ENCODE results near the gene GRAP. TPM values are rescaled to one million over a fixed set of nuclear protein-coding genes. Genes with fewer than 3 reads are reported as not detected.

Gene GRAP
- total and polyA plus RNA-seq, 10 of the 15 experiments (the other 5 are each of a cell fraction or from before 2014, with no cell fraction given): 0.58 to 78.3 (median 36.6) TPM

DNA sequence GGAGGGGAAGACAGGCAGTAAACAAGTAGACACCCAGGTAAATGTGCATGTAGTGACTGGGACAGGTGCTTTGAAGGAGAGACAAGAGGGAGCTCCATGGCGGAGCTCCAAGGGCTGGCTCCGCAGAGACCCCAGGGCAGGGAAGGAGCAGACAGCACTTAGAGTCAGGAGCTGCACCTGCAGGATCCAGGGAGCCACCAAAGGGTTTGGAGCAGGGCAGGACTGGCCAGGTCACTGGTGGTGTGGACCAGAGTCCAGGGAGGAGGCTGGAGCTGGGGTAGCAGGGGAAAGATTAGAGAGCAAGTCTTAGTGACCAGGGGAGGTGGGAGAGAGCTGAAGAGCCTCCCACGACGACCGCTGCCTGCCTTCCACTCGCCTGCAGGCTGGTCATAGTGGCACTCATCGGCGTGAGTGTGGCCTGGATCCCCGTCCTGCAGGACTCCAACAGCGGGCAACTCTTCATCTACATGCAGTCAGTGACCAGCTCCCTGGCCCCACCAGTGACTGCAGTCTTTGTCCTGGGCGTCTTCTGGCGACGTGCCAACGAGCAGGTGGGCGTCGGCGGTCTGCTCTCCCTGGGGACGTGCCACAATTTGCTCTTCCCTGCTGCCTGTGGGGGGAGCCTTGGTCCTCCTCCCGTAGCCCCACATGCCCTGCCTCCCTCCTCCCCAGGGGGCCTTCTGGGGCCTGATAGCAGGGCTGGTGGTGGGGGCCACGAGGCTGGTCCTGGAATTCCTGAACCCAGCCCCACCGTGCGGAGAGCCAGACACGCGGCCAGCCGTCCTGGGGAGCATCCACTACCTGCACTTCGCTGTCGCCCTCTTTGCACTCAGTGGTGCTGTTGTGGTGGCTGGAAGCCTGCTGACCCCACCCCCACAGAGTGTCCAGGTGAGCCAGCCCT is 27.5 kb downstream of the GRAP start (continued):
- TF ChIP-seq BCLAF1 (IDR thresholded peaks at IDR 0.05) (no peak), ZBED1 (IDR thresholded peaks at IDR 0.05; ENCODE audit: borderline replicate concordance) (peak; percentile 41; the same call in 1 of the 2 replicates), BCL11A (IDR thresholded peaks at IDR 0.05; ENCODE audit: low read depth, low read length) (no peak), POLR2A (IDR thresholded peaks at IDR 0.05; ENCODE audit: low read depth, low read length) (peak; percentile 66; the same call in 1 of the 2 replicates), MTA3 (IDR thresholded peaks at IDR 0.05; ENCODE audit: borderline replicate concordance, low read length) (peak; percentile 51; the same call in 1 of the 2 replicates)

DNA sequence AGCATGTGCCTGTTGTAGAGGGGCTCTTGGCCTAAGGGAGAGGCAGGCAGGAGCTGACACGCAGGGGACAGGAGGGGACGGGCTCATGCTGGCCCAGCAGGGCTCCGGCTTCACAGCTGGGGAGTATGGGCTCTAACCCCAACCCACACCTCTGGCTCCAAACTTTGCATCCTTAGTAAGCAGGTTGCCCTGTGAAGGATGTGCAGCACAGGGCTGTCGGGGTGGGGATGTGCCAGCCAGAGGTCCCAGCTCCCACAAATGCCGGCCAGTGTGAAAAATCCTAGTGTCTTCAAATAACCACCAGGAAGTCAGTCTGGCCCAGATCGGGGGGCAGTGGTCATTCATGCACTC is 28.2 kb downstream of the GRAP start:
- intact Hi-C loops (cut with micrococcal nuclease; ENCODE audit: unreplicated experiment): no loop called here
- no peak for FAIRE-seq

More for the DNA sequence above, 28.2 kb downstream of the GRAP start:
- POLR2A ChIA-PET: no interaction called here
- Histone ChIP-seq H4K20me1 (ENCODE audit: control insufficient read depth, insufficient read depth) (no peaks in the 10 kb centered on the region), H3K9ac (ENCODE audit: control insufficient read depth, insufficient read depth, low read length) (no peak overlapping the region), H3K4me1 (ENCODE audit: control insufficient read depth, insufficient read depth, low read length) (no peaks in the 10 kb centered on the region), H3K9me3 (replicated peaks; ENCODE audit: control insufficient read depth, insufficient read depth, low read length) (no peaks in the 10 kb centered on the region), H2AFZ (ENCODE audit: control insufficient read depth, low read depth, low read length) (no peak overlapping the region), H3K4me2 (ENCODE audit: control insufficient read depth, insufficient read depth) (no peak overlapping the region), H3K27ac (ENCODE audit: control insufficient read depth, insufficient read depth) (no peak overlapping the region), H3K27me3 (replicated peaks in 1 of 2; ENCODE audit: control insufficient read depth in 2 of 2, insufficient read depth in 2 of 2, low read length in 1 of 2) (no peaks in the 10 kb centered on the region), H3K4me3 (no peak overlapping the region), H3K36me3 (ENCODE audit: control insufficient read depth in 2 of 2, insufficient read depth in 2 of 2, low read length in 1 of 2) (peaks cover 0 to 13% of the 10 kb centered on the region in 2 experiments; a peak in 3 of 4 replicates), H3K79me2 (ENCODE audit: control insufficient read depth, insufficient read depth, low read length) (no peaks in the 10 kb centered on the region)
- CTCF ChIA-PET: interaction anchor here (0.6 kb wide), 1 partner anchor 45 kb away, joined by 5 read pairs; no protein-coding TSS in a partner anchor
- no TSS peak for BruUV-seq (replicated peaks)
- SMC1A ChIA-PET (ENCODE audit: uncharacterized antibody, unreplicated experiment): no interaction called here
- WGBS (ENCODE audit: insufficient coverage, insufficient replicate concordance, low lambda C conversion rate, missing lambda C conversion rate): 71% methylated on average over 6 of the region's 6 CpGs
- in situ Hi-C loops (cut with MboI): no loop called here
- ATAC-seq: no peak; the same call in 2 of the 3 replicates
- RAD21 ChIA-PET (ENCODE audit: unreplicated experiment): interaction anchor here (1.5 kb wide), 1 partner anchor 57 kb away, joined by 5 read pairs; no protein-coding TSS in a partner anchor
- no peak for DNase-seq (ENCODE audit: low read depth, low spot score)
- no peak for TF ChIP-seq PML (IDR thresholded peaks at IDR 0.05; ENCODE audit: low read length)
- TF ChIP-seq MTA3 (IDR thresholded peaks at IDR 0.05; ENCODE audit: borderline replicate concordance, low read length): no peak
- TF ChIP-seq NFXL1 (IDR thresholded peaks at IDR 0.05; ENCODE audit: borderline replicate concordance): no peak
- TF ChIP-seq POLR2AphosphoS5 (IDR thresholded peaks at IDR 0.05; ENCODE audit: low read length): peak; percentile 31; the same call in 1 of the 2 replicates
- TF ChIP-seq LARP7 (IDR thresholded peaks at IDR 0.05): no peak
